Gastroesophageal sphincter (tissue), 3 donors: ENCODE data around the gene PIGZ.

ENCODE experiments used
- POLR2A ChIP-seq, 2 donors: fragments of 450-650 bp; IDR thresholded peaks; one replicate each; pipeline ENCODE4 v1.6.1; 2017; ENCODE audit warnings: antibody characterized with exemption in 2 of 2, mild to moderate bottlenecking in 2 of 2, moderate library complexity in 1 of 2
- POLR2AphosphoS5 ChIP-seq: sonication (generic); formaldehyde crosslinking; IDR thresholded peaks from one replicate; pipeline ENCODE4 v1.6.1; 2017; ENCODE audit warnings: antibody characterized with exemption
- TF ChIP-seq, protein P1 (sequence below), 4 experiments: fragments of 200-600 bp in 2 of 4; fragments of 450-650 bp in 2 of 4; sonication (generic) in 1 of 4; IDR thresholded peaks; one replicate each; pipeline ENCODE4 v1.5.1; 2017 to 2019; ENCODE audit warnings: antibody characterized with exemption in 4 of 4, mild to moderate bottlenecking in 2 of 4, moderate library complexity in 2 of 4

DNA sequence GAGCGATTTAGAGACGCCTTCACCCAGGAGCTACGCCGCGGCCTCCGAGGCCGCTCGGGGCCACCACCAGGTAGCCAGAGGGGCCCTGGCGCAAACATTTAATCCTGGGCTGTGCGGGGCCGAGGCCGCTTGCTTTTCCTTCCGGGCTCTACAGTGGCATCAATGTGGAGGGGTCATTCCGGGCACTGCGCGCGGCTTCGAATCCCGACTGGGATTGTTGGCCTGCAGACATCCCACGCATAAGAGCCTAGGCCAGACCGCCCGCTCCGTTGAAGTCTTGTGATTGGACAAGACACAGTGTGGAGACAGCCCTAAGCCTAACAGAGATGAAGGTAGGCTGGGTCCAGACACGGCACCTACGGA is 25.7 kb downstream of the PIGZ start:
- TF ChIP-seq POLR2A (IDR thresholded peaks at IDR 0.05) (no peak), POLR2AphosphoS5 (no peak)
- TF ChIP-seq, protein P1, sequence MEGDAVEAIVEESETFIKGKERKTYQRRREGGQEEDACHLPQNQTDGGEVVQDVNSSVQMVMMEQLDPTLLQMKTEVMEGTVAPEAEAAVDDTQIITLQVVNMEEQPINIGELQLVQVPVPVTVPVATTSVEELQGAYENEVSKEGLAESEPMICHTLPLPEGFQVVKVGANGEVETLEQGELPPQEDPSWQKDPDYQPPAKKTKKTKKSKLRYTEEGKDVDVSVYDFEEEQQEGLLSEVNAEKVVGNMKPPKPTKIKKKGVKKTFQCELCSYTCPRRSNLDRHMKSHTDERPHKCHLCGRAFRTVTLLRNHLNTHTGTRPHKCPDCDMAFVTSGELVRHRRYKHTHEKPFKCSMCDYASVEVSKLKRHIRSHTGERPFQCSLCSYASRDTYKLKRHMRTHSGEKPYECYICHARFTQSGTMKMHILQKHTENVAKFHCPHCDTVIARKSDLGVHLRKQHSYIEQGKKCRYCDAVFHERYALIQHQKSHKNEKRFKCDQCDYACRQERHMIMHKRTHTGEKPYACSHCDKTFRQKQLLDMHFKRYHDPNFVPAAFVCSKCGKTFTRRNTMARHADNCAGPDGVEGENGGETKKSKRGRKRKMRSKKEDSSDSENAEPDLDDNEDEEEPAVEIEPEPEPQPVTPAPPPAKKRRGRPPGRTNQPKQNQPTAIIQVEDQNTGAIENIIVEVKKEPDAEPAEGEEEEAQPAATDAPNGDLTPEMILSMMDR (IDR thresholded peaks at IDR 0.05): no peak
